HUES64 (cell line): ENCODE data around the gene AMT.

Source experiments
- H3K27ac ChIP-seq: 2 replicates; pipeline ENCODE4 v1.7.0; 2013; ENCODE audit warnings: low read depth, low read length, inconsistent platforms
- H3K27me3 ChIP-seq: 2 replicates; pipeline ENCODE4 v1.6.1; 2013; ENCODE audit warnings: mild to moderate bottlenecking, low read length; ENCODE audit not compliant: insufficient read depth
- H3K36me3 ChIP-seq: 2 replicates; pipeline ENCODE4 v1.6.1; 2013; ENCODE audit warnings: mild to moderate bottlenecking, low read length; ENCODE audit not compliant: insufficient read depth
- H3K4me1 ChIP-seq: 2 replicates; pipeline ENCODE4 v1.6.1; 2013; ENCODE audit warnings: mild to moderate bottlenecking, low read length, moderate library complexity; ENCODE audit not compliant: insufficient read depth
- H3K4me3 ChIP-seq: 2 replicates; pipeline ENCODE4 v1.5.1; 2013; ENCODE audit warnings: mild to moderate bottlenecking, low read length, moderate library complexity
- H3K9ac ChIP-seq: 2 replicates; pipeline ENCODE4 v1.6.1; 2013; ENCODE audit warnings: mild to moderate bottlenecking, low read depth, low read length
- H3K9me3 ChIP-seq: 2 replicates; pipeline ENCODE4 v1.6.1; 2013; ENCODE audit warnings: low read depth, low read length; ENCODE audit not compliant: insufficient read depth
- WGBS: fragments of 150-250, 120-280 bp; methylation state at CpG from one replicate; pipeline ENCODE4 v1.1.7; 2013; ENCODE audit warnings: missing lambda C conversion rate; 5-methylcytosine and 5-hydroxymethylcytosine counted together

Gene AMT

GRCh38 chr3:49417516-49418120 lies 4.7 kb downstream of the AMT start:
- H3K9me3 ChIP-seq = no peaks in the 10 kb centered on the region
- no peak overlapping the region for H3K4me3 ChIP-seq
- WGBS = 93% methylated on average over 13 of the region's 13 CpGs
- H3K36me3 ChIP-seq = peaks cover 7% of the 10 kb centered on the region; the same call in 1 of the 2 replicates
- peaks cover 3% of the 10 kb centered on the region; the same call in 1 of the 2 replicates for H3K4me1 ChIP-seq
- no peaks in the 10 kb centered on the region for H3K27me3 ChIP-seq
- H3K27ac ChIP-seq = no peak overlapping the region
- no peak overlapping the region for H3K9ac ChIP-seq

- Histone ChIP-seq H3K27me3 (no peaks in the 10 kb centered on the region), H3K36me3 (peaks cover 7% of the 10 kb centered on the region; the same call in 1 of the 2 replicates), H3K27ac (no peak overlapping the region), H3K9ac (no peak overlapping the region), H3K4me3 (no peak overlapping the region), H3K9me3 (no peaks in the 10 kb centered on the region), H3K4me1 (peaks cover 2% of the 10 kb centered on the region; the same call in 1 of the 2 replicates)
- 85% methylated on average over 2 of the region's 2 CpGs for WGBS
Observed at GRCh38 chr3:49416867-49417266, 5.4 kb downstream of the AMT start.

DNA sequence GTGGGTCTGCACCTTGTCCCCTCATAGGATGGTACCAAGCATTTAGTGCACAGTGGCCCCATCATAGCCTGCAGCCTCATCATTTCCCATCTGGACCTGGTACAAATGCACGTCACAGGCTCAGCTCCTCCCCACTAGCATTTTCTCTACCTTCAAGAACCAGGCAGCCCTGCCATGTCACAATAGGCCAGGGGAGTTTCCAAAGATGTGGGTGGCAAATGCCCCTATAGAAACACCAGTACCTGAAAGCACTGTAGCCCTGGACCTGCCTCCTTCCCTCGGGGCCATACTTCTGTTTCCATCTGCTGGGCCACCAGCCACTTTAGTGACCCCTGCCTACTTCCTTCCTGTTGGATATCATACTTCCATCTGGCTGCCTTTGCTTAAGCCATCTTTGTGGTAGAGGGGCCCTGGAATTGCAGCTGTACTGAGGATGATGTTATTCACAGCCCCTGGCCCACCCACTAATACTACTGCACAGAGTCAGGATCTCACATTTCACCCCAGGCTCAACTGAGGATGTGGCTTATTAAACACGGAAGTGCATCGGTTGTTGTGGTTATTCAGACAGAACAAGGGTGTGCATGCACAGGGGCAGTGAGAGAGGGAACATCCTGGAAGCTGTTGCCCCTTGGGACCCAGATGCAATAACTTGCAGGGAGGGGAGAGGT lies 6.2 kb downstream of the AMT start:
- Histone ChIP-seq H3K27me3 (no peaks in the 10 kb centered on the region), H3K9ac (no peak overlapping the region), H3K36me3 (peaks cover 7% of the 10 kb centered on the region; the same call in 1 of the 2 replicates), H3K27ac (no peak overlapping the region), H3K4me3 (no peak overlapping the region), H3K4me1 (no peaks in the 10 kb centered on the region; the same call in 1 of the 2 replicates), H3K9me3 (no peaks in the 10 kb centered on the region)
- 89% methylated on average over 4 of the region's 4 CpGs for WGBS

GRCh38 chr3:49414753-49415152 lies 7.5 kb downstream of the AMT start:
- 94% methylated on average over 2 of the region's 2 CpGs for WGBS
- no peak overlapping the region for H3K27ac ChIP-seq
- no peak overlapping the region for H3K4me3 ChIP-seq
- H3K27me3 ChIP-seq = no peaks in the 10 kb centered on the region
- H3K36me3 ChIP-seq = peaks cover 7% of the 10 kb centered on the region; the same call in 1 of the 2 replicates
- no peaks in the 10 kb centered on the region for H3K9me3 ChIP-seq
- peaks cover 5% of the 10 kb centered on the region for H3K4me1 ChIP-seq
- no peak overlapping the region for H3K9ac ChIP-seq

DNA sequence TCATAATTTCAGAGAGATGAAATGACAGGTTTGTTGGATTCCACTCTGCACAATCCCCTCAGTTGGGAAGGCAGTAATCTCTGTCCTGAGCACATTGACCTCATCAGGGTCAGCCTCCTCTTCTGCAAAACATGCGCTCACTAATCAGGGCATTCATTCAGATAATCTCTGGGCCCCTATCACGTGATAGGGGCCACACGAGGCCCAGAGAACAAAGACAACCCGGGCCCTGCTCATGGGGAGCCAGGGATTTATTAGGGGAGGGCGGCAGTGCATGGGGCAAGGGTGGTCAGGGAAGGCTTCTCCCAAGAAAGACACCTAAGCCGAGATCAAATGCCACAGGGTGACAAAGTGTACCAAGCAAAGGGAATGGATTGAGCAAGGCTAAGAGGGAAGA lies 8.9 kb downstream of the AMT start:
- H3K4me1 ChIP-seq = peaks cover 6% of the 10 kb centered on the region
- no peak overlapping the region for H3K4me3 ChIP-seq

DNA sequence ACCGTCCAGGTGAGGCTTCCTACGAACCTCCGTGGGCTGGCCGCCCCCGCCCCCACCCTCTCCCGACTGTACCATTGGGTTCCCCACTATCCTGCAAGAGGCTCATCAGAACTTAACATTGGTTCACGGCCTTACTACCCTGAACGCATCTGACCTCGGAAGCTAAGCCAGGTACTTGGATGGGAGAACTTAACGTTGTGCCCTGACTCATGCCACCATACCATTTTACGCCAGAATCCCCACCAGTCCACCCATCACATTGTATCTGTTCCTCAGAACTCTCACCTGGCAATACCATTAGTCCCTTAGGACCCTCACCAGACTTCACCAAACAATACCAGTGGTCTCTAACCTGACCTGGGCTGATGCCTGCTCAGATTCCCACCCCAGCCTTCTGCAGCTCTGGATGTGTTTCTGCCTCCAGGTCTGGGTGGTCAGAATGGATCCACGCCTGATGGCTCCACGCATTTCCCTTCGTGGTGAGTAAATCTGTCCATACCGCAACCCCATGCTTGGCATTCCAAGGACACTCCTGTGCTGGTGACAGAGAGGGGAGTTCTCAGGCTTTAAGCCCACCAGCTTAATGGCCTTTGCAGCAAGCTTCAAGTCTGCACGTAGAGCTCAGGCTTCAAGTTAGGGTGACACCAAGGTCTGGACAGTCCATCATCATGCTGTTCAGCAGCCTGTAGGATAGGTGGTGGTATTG lies 9.5 kb downstream of the AMT start:
- Histone ChIP-seq H3K9ac (peak overlapping the region; percentile 98), H3K27ac (peak overlapping the region; percentile 75), H3K9me3 (no peaks in the 10 kb centered on the region), H3K4me1 (peaks cover 8% of the 10 kb centered on the region), H3K4me3 (peak overlapping the region; percentile 80), H3K36me3 (peaks cover 7% of the 10 kb centered on the region; the same call in 1 of the 2 replicates), H3K27me3 (no peaks in the 10 kb centered on the region)
- 48% methylated on average over 16 of the region's 16 CpGs for WGBS

More for the DNA sequence above, 8.9 kb downstream of the AMT start:
- Histone ChIP-seq H3K27me3 (no peaks in the 10 kb centered on the region), H3K9ac (no peak overlapping the region), H3K27ac (no peak overlapping the region), H3K36me3 (peaks cover 7% of the 10 kb centered on the region; the same call in 1 of the 2 replicates), H3K9me3 (no peaks in the 10 kb centered on the region)
- WGBS = 97% methylated on average over 6 of the region's 6 CpGs

DNA sequence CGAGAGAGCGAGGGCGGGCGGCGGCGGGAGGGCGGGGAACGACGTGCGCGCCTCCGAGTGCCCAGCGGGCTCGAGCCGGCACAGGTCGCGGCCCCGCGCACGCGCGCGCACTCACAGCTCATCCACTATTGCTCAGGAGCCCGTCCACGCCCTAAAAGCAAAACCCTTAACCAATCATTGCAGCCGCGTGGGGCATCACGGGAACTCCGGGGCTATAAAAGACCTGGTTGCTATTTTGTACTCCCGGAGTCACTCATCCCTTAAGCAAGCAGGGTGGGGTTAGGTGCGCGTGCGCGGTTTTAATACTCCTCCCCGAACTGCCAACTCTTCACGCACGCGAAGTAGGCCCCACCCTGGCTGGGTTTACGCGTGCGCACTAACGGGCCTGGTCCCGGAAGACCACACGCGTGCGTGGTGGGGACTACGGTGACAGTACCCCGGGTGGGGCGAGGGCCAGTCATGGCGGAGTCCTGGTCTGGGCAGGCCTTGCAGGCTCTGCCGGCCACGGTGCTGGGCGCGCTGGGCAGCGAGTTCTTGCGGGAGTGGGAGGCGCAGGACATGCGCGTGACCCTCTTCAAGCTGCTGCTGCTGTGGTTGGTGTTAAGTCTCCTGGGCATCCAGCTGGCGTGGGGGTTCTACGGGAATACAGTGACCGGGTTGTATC lies 10.2 kb downstream of the AMT start, which contains the start of the genes RHOA and TCTA:
Gene RHOA, minus strand, starts transcription at position 9 of the 664 bp plus-strand sequence. CDS start 36,387 bp downstream, outside the sequence.
Gene TCTA, plus strand, starts transcription at position 456 of the 664 bp plus-strand sequence. Its CDS starts 4 bp downstream, at position 460.
- H3K36me3 ChIP-seq = peaks cover 6% of the 10 kb centered on the region; the same call in 1 of the 2 replicates
- 1% methylated on average over 62 of the region's 62 CpGs for WGBS
- H3K27me3 ChIP-seq = no peaks in the 10 kb centered on the region
- H3K9me3 ChIP-seq = no peaks in the 10 kb centered on the region
- peaks cover 8% of the 10 kb centered on the region for H3K4me1 ChIP-seq
- peak within 1 kb of the TSS; percentile 80 for H3K4me3 ChIP-seq
- H3K9ac ChIP-seq = peak within 1 kb of the TSS; percentile 98
- H3K27ac ChIP-seq = peak within 1 kb of the TSS; percentile 97

DNA sequence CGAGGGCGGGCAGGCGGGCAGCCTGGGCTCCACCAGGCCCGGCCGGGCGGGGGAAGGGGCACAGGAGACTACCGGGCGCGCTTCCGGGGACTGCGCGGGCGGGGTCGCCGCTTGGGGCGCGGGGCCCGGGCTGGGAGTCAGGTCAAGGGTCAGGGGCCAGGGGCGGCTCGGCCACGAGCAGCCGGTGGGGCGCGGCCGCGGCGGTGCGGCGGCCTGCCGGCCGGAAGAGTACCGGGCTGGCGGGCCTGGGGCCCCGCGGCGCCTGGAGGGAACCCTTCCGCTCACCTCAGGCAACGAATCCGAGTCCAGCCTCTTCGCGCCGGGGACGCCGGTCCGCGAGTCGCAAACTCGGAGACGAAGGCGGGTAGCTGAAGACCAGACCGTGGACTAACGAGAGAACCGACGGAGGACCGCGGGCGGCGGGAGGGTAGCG lies 10.7 kb downstream of the AMT start:
- Histone ChIP-seq H3K27me3 (no peaks in the 10 kb centered on the region), H3K4me3 (peak overlapping the region; percentile 80), H3K27ac (peak overlapping the region; percentile 97), H3K9ac (peak overlapping the region; percentile 98), H3K36me3 (0 out of 2 replicates have a peak, but pooled peaks cover 3% of the 10 kb centered on the region), H3K9me3 (no peaks in the 10 kb centered on the region), H3K4me1 (peaks cover 8% of the 10 kb centered on the region)
- under 1% methylated on average over 59 of the region's 59 CpGs for WGBS

DNA sequence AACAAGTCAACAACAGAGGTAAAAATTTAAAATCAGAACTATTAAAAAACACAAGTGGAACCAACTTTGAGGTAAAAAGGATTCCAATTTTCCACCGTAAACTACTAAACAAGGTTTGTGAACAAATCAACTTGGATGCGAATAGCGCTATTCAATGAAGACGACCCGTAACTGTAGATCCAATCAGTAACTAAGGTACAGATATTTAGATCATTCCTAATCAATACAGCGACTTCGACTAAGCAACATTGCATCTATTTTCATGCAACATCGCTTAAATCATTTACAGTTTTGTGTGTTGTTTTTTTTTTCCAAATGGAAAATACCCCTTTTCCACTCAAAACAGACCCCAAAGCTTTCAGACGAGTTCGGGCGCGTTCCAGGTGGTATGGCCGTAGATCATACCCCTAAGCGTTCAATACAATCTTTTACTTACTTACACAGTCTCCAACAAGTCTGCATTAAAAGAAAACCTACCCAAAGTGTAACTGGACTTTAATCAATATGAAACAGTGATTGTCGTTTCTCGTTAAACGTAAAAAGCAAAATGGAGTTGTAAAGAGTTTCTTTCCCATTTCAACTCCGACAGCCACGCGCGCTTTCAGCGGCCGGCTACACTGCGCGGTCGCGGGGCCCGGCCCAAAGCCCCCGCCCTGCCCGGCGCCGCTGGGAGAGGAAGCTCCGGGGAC lies 11.3 kb downstream of the AMT start:
- 0 out of 2 replicates have a peak, but pooled peaks cover 3% of the 10 kb centered on the region for H3K36me3 ChIP-seq
- peak overlapping the region; percentile 97 for H3K27ac ChIP-seq
- peaks cover 11% of the 10 kb centered on the region for H3K4me1 ChIP-seq
- no peaks in the 10 kb centered on the region for H3K9me3 ChIP-seq
- H3K27me3 ChIP-seq = no peaks in the 10 kb centered on the region
- H3K4me3 ChIP-seq = peak overlapping the region; percentile 80
- peak overlapping the region; percentile 98 for H3K9ac ChIP-seq
- WGBS = 2% methylated on average over 33 of the region's 33 CpGs
